K562 (cell line): ENCODE data around the gene GYS1. TPM values are rescaled to one million over a fixed set of nuclear protein-coding genes. Genes with fewer than 3 reads are reported as not detected.
A peak's percentile ranks its signal among the peaks of the same experiment; 100 is the strongest.

Source experiments
- ASH1L ChIP-seq: fragments of 450-650 bp; IDR thresholded peaks from 2 replicates; pipeline ENCODE4 v1.6.1; 2018; ENCODE audit warnings: borderline replicate concordance, mild to moderate bottlenecking, low read depth; ENCODE audit not compliant: partially characterized antibody
- BRD9 ChIP-seq: fragments of 450-650 bp; IDR thresholded peaks from 2 replicates; pipeline ENCODE4 v1.6.1; 2018; ENCODE audit warnings: low read depth; ENCODE audit not compliant: partially characterized antibody
- CBFA2T2 ChIP-seq: fragments of 450-650 bp; conservative IDR thresholded peaks from 2 replicates; pipeline ENCODE4 v1.6.1; 2017; ENCODE audit warnings: mild to moderate bottlenecking
- ETV1 ChIP-seq: fragments of 450-650 bp; conservative IDR thresholded peaks from 2 replicates; pipeline ENCODE4 v1.6.1; 2016; ENCODE audit warnings: missing genetic modification characterization, control low read depth, low read depth, missing compliant biosample characterization
- HMG20B ChIP-seq: fragments of 250-450 bp; sonication (Bioruptor Pico); IDR thresholded peaks from 2 replicates; pipeline ENCODE4 v1.5.0; 2021; ENCODE audit warnings: mild to moderate bottlenecking
- HNRNPUL1 ChIP-seq: fragments of 200-400 bp; formaldehyde crosslinking; IDR thresholded peaks from 2 replicates; pipeline ENCODE4 v1.6.1; 2017; ENCODE audit warnings: low read length
- JUNB ChIP-seq: fragments of 450-650 bp; formaldehyde crosslinking; conservative IDR thresholded peaks from 2 replicates; pipeline ENCODE4 v1.4.0; 2020; ENCODE audit warnings: mild to moderate bottlenecking
- KAT2B ChIP-seq: IDR thresholded peaks from one replicate; pipeline ENCODE4 v1.6.1; 2012; ENCODE audit warnings: low read depth, mild to moderate bottlenecking, control low read depth, inconsistent platforms, low read length, moderate library complexity
- L3MBTL2 ChIP-seq: fragments of 450-650 bp; IDR thresholded peaks from 2 replicates; pipeline ENCODE4 v1.6.1; 2016; ENCODE audit warnings: mild to moderate bottlenecking, moderate library complexity
- MCM7 ChIP-seq, 2 experiments: fragments of 450-650 bp; IDR thresholded peaks; 2 replicates each; pipeline ENCODE4 v1.6.1; 2016 to 2018
- MEF2D ChIP-seq: conservative IDR thresholded peaks from 2 replicates; pipeline ENCODE4 v1.6.1; 2016; ENCODE audit warnings: low read depth, missing genetic modification characterization, missing compliant biosample characterization
- NFE2 ChIP-seq: IDR thresholded peaks from 2 replicates; pipeline ENCODE4 v1.6.1; 2014; ENCODE audit warnings: antibody characterized with exemption, low read depth
- NFXL1 ChIP-seq: fragments of 450-650 bp; formaldehyde crosslinking; IDR thresholded peaks from 2 replicates; pipeline ENCODE4 v1.4.0; 2021; ENCODE audit warnings: mild to moderate bottlenecking
- RCOR1 ChIP-seq, 2 experiments: IDR thresholded peaks; 2 replicates each; pipeline ENCODE4 v1.6.1; 2012; ENCODE audit warnings: low read depth in 2 of 2, low read length in 2 of 2, borderline replicate concordance in 1 of 2, improper control_type of control experiment in 1 of 2
- SIN3B ChIP-seq: fragments of 450-650 bp; IDR thresholded peaks from 2 replicates; pipeline ENCODE4 v1.6.1; 2017; ENCODE audit warnings: low read depth, mild to moderate bottlenecking, moderate library complexity
- SMAD4 ChIP-seq: fragments of 250-450 bp; sonication (Bioruptor Pico); conservative IDR thresholded peaks from 2 replicates; pipeline ENCODE4 v1.8.0; 2021; ENCODE audit warnings: inconsistent platforms, mild to moderate bottlenecking, moderate library complexity
- SP1 ChIP-seq: sonication (generic); formaldehyde crosslinking; IDR thresholded peaks from 2 replicates; pipeline ENCODE4 v1.8.1; 2022; ENCODE audit warnings: mild to moderate bottlenecking, missing genetic modification reagents
- SREBF1 ChIP-seq: fragments of 150-350 bp; IDR thresholded peaks from 2 replicates; pipeline ENCODE4 v1.6.1; 2014; ENCODE audit warnings: antibody characterized with exemption, low read depth, low read length, borderline replicate concordance
- SREBF2 ChIP-seq: sonication (generic); formaldehyde crosslinking; IDR thresholded peaks from 2 replicates; pipeline ENCODE4 v1.4.0; 2020; ENCODE audit warnings: mild to moderate bottlenecking, missing genetic modification reagents
- TSC22D4 ChIP-seq: fragments of 450-650 bp; IDR thresholded peaks from 2 replicates; pipeline ENCODE4 v1.6.1; 2016; ENCODE audit warnings: missing genetic modification characterization, missing biosample characterization, control low read depth
- ZNF347 ChIP-seq: fragments of 450-650 bp; formaldehyde crosslinking; IDR thresholded peaks from 2 replicates; pipeline ENCODE4 v1.4.0; 2020; ENCODE audit warnings: low read depth, mild to moderate bottlenecking, moderate library complexity
- polyA plus RNA-seq, 8 experiments: library from polyadenylated mRNA; depleted of rRNA in 4 of 8; stranded (reverse) in 5 of 8; unstranded in 3 of 8; fragments of >200 nt; fragmentation: Nextera tagmentation in 2 of 8; fragmentation: Illumina TruSeq in 1 of 8; extraction: Ambion mirVana in 2 of 8; extraction: Trizol in 1 of 8; gene quantifications; 2 replicates each; pipeline versions ENCODE4 v1.2.1 to v1.2.3, GENCODE V29; 2011 to 2014; ENCODE audit warnings: inconsistent platforms in 1 of 8, missing spikeins in 1 of 8
- total RNA-seq, 7 experiments: library from RNA; depleted of rRNA in 6 of 7; stranded (reverse); fragments of >200 nt in 6 of 7; fragmentation: Illumina TruSeq in 2 of 7; extraction: Trizol in 2 of 7; gene quantifications; 2 replicates each; pipeline versions ENCODE4 v1.2.1 to v1.2.3, GENCODE V29; 2011 to 2021; ENCODE audit warnings: low replicate concordance in 1 of 7
- TF ChIP-seq, protein P1 (sequence below), 2 experiments: IDR thresholded peaks; 2 replicates each; pipeline ENCODE4 v1.6.1; 2011; ENCODE audit warnings: borderline replicate concordance in 1 of 2, control low read depth in 1 of 2, low read depth in 1 of 2, low read length in 1 of 2, mild to moderate bottlenecking in 1 of 2, mixed read lengths in 1 of 2, moderate library complexity in 1 of 2; ENCODE audit not compliant: insufficient read depth in 1 of 2, insufficient read length in 1 of 2, poor library complexity in 1 of 2, severe bottlenecking in 1 of 2; ENCODE audit errors: extremely low read depth in 1 of 2
- TF ChIP-seq, protein P2 (sequence below): fragments of 250-450 bp; sonication (Bioruptor Pico); IDR thresholded peaks from 2 replicates; pipeline ENCODE4 v1.5.0; 2020; ENCODE audit warnings: mild to moderate bottlenecking, borderline replicate concordance
- TF ChIP-seq, protein P3 (sequence below): IDR thresholded peaks from 2 replicates; pipeline ENCODE4 v1.6.1; 2014; ENCODE audit warnings: antibody characterized with exemption

The GYS1 gene
- total and polyA plus RNA-seq, 9 of the 15 experiments (the other 6 are each of a cell fraction or from before 2014, with no cell fraction given), result 1.9 to 31.1 (median 15.2) TPM

DNA sequence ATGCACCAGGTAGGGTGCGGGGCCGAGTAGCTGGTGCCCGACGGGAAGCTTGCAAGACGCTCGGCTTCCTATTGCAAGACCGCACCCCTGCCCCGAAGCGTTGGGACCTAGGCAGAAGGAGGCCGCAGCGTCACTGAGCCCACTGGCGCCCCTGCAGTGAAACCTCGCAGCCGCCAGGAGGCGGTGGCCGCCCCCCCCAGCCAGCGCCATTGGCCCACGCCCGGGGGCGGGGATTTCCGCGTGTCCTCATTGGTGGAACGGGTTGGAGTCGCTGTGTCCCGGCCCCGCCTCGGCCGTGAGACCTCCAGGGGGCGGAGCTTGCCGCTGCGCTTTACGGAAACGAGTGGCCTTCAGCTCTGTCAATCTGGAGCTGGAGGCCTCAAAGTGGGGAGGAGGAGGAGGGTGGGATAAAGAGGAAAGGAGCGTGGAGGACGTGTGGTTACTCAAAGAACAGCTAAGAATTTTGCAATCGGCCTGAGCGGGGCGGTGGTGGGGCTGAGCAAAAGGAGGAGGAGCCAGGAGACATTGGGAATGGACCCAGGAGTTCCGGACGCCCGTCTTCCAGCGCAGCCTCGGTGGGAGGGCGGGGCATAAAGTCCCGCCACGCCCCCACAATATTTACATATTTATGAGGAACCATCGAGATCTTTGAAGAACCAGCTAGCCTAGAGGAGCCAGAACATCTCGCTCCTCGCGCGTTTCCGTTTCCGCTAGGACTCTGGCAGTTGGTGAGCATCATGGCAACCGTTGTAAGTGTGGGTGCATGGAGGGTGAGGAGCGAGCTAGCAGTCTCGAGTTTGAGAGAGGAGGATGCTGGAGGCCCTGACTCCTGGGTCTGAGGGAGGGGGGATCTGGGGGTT is at the start of gene GYS1, which contains the start of gene RUVBL2 (continued):
- TF ChIP-seq SREBF1 (no peak), CBFA2T2 (no peak), SMAD4 (CRISPR knock-in tag) (peak; percentile 90), TSC22D4 (no peak), SP1 (CRISPR knock-in tag) (peak; percentile 99), NFXL1 (CRISPR knock-in tag) (no peak), RCOR1 (IDR thresholded peaks at IDR 0.05; ENCODE audit: borderline replicate concordance in 1 of 2, low read depth in 2 of 2, low read length in 2 of 2) (peak in 1 of 2 experiments; percentile 47; a peak in 1 of 4 replicates), KAT2B (no peak), ETV1 (peak; percentile 52), JUNB (CRISPR knock-in tag) (no peak), HNRNPUL1 (no peak), L3MBTL2 (peak; percentile 56), SIN3B (peak; percentile 90), HMG20B (CRISPR knock-in tag) (no peak), BRD9 (no peak), SREBF2 (CRISPR knock-in tag) (no peak), MCM7 (IDR thresholded peaks at IDR 0.05) (no peak), MEF2D (tag) (no peak), ZNF347 (CRISPR knock-in tag) (no peak), NFE2 (no peak), ASH1L (peak; percentile 86)
- TF ChIP-seq, protein P1, sequence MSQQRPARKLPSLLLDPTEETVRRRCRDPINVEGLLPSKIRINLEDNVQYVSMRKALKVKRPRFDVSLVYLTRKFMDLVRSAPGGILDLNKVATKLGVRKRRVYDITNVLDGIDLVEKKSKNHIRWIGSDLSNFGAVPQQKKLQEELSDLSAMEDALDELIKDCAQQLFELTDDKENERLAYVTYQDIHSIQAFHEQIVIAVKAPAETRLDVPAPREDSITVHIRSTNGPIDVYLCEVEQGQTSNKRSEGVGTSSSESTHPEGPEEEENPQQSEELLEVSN (IDR thresholded peaks at IDR 0.05; ENCODE audit: borderline replicate concordance in 1 of 2, extremely low read depth in 1 of 2, insufficient read depth in 1 of 2, insufficient read length in 1 of 2, low read depth in 1 of 2, low read length in 1 of 2, poor library complexity in 1 of 2, severe bottlenecking in 1 of 2), result peak in 1 of 2 experiments; percentile 35
- TF ChIP-seq, protein P2, sequence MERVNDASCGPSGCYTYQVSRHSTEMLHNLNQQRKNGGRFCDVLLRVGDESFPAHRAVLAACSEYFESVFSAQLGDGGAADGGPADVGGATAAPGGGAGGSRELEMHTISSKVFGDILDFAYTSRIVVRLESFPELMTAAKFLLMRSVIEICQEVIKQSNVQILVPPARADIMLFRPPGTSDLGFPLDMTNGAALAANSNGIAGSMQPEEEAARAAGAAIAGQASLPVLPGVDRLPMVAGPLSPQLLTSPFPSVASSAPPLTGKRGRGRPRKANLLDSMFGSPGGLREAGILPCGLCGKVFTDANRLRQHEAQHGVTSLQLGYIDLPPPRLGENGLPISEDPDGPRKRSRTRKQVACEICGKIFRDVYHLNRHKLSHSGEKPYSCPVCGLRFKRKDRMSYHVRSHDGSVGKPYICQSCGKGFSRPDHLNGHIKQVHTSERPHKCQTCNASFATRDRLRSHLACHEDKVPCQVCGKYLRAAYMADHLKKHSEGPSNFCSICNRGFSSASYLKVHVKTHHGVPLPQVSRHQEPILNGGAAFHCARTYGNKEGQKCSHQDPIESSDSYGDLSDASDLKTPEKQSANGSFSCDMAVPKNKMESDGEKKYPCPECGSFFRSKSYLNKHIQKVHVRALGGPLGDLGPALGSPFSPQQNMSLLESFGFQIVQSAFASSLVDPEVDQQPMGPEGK (CRISPR knock-in tag), result no peak
- TF ChIP-seq, protein P3, sequence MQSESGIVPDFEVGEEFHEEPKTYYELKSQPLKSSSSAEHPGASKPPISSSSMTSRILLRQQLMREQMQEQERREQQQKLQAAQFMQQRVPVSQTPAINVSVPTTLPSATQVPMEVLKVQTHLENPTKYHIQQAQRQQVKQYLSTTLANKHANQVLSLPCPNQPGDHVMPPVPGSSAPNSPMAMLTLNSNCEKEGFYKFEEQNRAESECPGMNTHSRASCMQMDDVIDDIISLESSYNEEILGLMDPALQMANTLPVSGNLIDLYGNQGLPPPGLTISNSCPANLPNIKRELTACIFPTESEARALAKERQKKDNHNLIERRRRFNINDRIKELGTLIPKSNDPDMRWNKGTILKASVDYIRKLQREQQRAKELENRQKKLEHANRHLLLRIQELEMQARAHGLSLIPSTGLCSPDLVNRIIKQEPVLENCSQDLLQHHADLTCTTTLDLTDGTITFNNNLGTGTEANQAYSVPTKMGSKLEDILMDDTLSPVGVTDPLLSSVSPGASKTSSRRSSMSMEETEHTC, result no peak
